ENCODE results near the gene PIP5K1C. TPM values are rescaled to one million over a fixed set of nuclear protein-coding genes. Genes with fewer than 3 reads are reported as not detected.
"Not testable (repeated sequence)": the region's sequence is repeated elsewhere in the genome, so short reads cannot be mapped to it uniquely, and the experiment has no call there.

Gene PIP5K1C
- total RNA-seq, 1 donor from 2014 or later: 40.1 TPM

GRCh38 chr19:3648037-3648905 lies 52.0 kb downstream of the PIP5K1C start:
- TF ChIP-seq, protein P1, sequence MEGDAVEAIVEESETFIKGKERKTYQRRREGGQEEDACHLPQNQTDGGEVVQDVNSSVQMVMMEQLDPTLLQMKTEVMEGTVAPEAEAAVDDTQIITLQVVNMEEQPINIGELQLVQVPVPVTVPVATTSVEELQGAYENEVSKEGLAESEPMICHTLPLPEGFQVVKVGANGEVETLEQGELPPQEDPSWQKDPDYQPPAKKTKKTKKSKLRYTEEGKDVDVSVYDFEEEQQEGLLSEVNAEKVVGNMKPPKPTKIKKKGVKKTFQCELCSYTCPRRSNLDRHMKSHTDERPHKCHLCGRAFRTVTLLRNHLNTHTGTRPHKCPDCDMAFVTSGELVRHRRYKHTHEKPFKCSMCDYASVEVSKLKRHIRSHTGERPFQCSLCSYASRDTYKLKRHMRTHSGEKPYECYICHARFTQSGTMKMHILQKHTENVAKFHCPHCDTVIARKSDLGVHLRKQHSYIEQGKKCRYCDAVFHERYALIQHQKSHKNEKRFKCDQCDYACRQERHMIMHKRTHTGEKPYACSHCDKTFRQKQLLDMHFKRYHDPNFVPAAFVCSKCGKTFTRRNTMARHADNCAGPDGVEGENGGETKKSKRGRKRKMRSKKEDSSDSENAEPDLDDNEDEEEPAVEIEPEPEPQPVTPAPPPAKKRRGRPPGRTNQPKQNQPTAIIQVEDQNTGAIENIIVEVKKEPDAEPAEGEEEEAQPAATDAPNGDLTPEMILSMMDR (conservative IDR thresholded peaks at IDR 0.05): no peak
- Mint-ChIP-seq H3K27ac (ENCODE audit: unreplicated experiment) (no peak overlapping the region), H3K4me1 (no peaks in the 10 kb centered on the region), H3K9me3 (no peaks in the 10 kb centered on the region), H3K36me3 (ENCODE audit: low read depth) (no peaks in the 10 kb centered on the region), H3K4me3 (no peak overlapping the region), H3K27me3 (ENCODE audit: low read depth) (no peaks in the 10 kb centered on the region)
- DNase-seq (ENCODE audit: low read depth, low spot score): no peak

DNA sequence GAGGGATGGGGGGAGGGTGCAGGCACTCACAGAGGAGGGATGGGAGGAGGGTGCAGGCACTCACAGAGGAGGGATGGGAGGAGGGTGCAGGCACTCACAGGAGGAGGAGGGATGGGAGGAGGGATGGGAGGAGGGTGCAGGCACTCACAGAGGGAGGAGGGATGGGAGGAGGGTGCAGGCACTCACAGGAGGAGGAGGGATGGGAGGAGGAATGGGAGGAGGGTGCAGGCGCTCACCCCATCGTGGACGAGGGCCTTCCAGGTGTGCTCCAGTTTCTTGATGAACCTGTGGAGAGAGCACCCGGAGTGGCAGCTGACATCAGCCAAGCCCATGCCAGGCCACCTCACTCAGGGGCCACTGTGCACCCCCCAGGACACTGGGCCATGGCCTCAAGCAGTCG lies 53.2 kb downstream of the PIP5K1C start:
- H3K4me3 Mint-ChIP-seq: not testable (repeated sequence)

GRCh38 chr19:3646336-3647092 lies 53.8 kb downstream of the PIP5K1C start:
- Mint-ChIP-seq H3K4me3 (no peak overlapping the region), H3K4me1 (no peaks in the 10 kb centered on the region), H3K36me3 (ENCODE audit: low read depth) (no peaks in the 10 kb centered on the region), H3K27me3 (ENCODE audit: low read depth) (no peaks in the 10 kb centered on the region), H3K9me3 (no peaks in the 10 kb centered on the region), H3K27ac (ENCODE audit: unreplicated experiment) (no peak overlapping the region)
- DNase-seq (ENCODE audit: low read depth, low spot score): no peak
- TF ChIP-seq, protein P1 (conservative IDR thresholded peaks at IDR 0.05): no peak

More for the DNA sequence above, 53.2 kb downstream of the PIP5K1C start:
- H3K9me3 Mint-ChIP-seq; H3K27me3 Mint-ChIP-seq (ENCODE audit: low read depth); H3K36me3 Mint-ChIP-seq (ENCODE audit: low read depth); DNase-seq (ENCODE audit: low read depth, low spot score); H3K4me1 Mint-ChIP-seq; H3K27ac Mint-ChIP-seq (ENCODE audit: unreplicated experiment): not testable (repeated sequence)

DNA sequence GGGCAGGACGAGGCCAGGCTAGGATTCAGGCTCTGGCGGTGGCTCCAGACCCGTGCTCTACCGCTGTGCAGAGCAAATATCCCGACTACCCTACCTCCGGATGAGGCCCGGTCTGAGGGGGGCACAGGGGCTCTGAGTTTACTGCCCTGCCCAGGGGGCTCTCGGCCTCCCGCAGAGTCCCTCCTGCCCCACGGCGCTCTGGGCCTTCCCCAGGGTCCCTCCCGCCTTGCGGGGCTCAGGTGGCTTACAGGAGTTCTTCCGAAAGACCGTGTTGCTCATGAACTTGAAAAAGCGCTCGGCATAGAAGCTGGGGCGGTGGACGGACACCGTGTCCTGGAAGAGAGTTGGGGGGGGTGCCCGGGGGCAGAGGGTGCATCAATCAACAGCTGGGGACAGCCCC lies 54.5 kb downstream of the PIP5K1C start:
- no peak overlapping the region for H3K4me3 Mint-ChIP-seq
- H3K27ac Mint-ChIP-seq (ENCODE audit: unreplicated experiment): no peak overlapping the region
- no peaks in the 10 kb centered on the region for H3K4me1 Mint-ChIP-seq
- H3K9me3 Mint-ChIP-seq: no peaks in the 10 kb centered on the region
- TF ChIP-seq, protein P1 (conservative IDR thresholded peaks at IDR 0.05): no peak
- no peaks in the 10 kb centered on the region for H3K27me3 Mint-ChIP-seq (ENCODE audit: low read depth)
- DNase-seq (ENCODE audit: low read depth, low spot score): no peak
- no peaks in the 10 kb centered on the region for H3K36me3 Mint-ChIP-seq (ENCODE audit: low read depth)

DNA sequence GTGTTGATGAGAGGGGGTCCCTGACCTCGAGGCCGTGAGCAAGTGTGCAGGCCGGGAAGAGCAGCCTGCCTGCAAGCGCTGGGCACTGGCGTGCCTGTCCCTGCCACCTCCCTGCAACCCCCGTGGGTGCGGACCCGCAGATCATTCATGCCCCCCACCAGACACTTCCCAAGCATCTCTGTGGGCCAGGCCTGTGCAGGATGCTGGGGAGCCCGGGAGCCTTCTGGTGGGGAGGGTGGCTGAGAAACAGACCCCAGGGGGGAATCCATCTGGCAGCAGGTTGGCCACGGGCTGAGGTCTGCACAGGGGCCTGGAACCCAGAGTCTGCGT lies 55.2 kb downstream of the PIP5K1C start:
- no peaks in the 10 kb centered on the region for H3K9me3 Mint-ChIP-seq
- TF ChIP-seq, protein P1 (conservative IDR thresholded peaks at IDR 0.05): no peak
- no peaks in the 10 kb centered on the region for H3K36me3 Mint-ChIP-seq (ENCODE audit: low read depth)
- no peaks in the 10 kb centered on the region for H3K27me3 Mint-ChIP-seq (ENCODE audit: low read depth)
- no peaks in the 10 kb centered on the region for H3K4me1 Mint-ChIP-seq
- no peak for DNase-seq (ENCODE audit: low read depth, low spot score)
- no peak overlapping the region for H3K4me3 Mint-ChIP-seq
- no peak overlapping the region for H3K27ac Mint-ChIP-seq (ENCODE audit: unreplicated experiment)

Measured in neural crest cell (in vitro differentiated cells).